Measurements from ENCODE around the gene AFP.

DNA sequence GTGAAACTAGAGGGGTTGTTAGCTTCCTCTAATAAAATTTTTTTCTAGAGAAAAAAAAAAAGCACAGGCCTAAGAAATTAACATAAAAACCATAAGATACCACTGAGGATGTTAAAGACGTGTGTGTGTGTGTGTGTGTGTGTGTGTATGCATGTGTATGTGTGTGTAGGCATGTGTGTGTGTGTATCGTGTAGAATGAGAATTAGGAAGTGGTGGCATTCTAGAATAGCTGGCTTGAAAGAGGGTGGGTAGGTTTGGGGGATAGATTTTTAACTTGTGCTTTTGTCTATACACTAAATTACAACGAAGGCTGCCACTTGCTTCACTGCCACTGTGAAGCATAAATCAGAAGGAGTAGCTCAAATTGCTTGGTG lies 23.0 kb downstream of the AFP start:
- TF ChIP-seq, protein P1, sequence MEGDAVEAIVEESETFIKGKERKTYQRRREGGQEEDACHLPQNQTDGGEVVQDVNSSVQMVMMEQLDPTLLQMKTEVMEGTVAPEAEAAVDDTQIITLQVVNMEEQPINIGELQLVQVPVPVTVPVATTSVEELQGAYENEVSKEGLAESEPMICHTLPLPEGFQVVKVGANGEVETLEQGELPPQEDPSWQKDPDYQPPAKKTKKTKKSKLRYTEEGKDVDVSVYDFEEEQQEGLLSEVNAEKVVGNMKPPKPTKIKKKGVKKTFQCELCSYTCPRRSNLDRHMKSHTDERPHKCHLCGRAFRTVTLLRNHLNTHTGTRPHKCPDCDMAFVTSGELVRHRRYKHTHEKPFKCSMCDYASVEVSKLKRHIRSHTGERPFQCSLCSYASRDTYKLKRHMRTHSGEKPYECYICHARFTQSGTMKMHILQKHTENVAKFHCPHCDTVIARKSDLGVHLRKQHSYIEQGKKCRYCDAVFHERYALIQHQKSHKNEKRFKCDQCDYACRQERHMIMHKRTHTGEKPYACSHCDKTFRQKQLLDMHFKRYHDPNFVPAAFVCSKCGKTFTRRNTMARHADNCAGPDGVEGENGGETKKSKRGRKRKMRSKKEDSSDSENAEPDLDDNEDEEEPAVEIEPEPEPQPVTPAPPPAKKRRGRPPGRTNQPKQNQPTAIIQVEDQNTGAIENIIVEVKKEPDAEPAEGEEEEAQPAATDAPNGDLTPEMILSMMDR (conservative IDR thresholded peaks at IDR 0.05): no peak
- TF ChIP-seq EZH2 (IDR thresholded peaks at IDR 0.05; ENCODE audit: low read depth): no peak

Measured in PC-9 (cell line).